ENCODE measurements around the gene CACNA2D1.

Gene CACNA2D1

DNA sequence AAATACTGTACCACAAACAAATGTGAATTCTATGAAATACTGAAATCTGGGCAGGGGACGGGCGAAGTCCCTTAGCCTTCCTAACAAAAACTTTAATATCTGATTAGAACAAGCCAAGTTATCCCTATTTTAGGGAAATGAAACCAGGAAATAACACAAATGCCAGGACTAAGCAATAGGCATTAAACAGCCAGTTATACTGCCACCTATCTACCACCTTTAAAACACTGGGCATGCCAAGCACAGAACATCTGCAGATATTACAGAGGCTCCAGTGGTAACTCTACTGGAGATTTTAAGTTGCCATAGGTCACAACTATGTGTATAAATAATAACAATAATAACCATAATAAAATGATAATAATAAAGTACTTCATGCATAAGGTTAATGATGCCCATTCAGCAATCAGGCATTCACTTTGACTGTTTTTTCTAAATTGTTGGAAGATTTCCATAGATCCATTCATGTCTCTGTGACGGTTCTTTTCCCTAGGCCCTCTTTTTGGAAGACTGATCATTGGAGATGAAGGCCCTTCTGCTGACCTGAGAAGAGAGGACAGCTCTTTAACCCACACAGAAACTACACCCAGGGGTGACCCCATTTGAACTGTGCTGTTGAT lies 195.7 kb downstream of the CACNA2D1 start:
- H3K4me1 ChIP-seq, result no peaks in the 10 kb centered on the region
- no peak for TF ChIP-seq Cebpa-rat (IDR thresholded peaks at IDR 0.05)
- no peaks in the 10 kb centered on the region for H3K36me3 ChIP-seq
- H3K27ac ChIP-seq, result no peak overlapping the region
- H3K27me3 ChIP-seq, result no peaks in the 10 kb centered on the region
- H3K4me3 ChIP-seq, result no peak overlapping the region
- H3K9ac ChIP-seq, result no peak overlapping the region
- H3K9me3 ChIP-seq, result no peaks in the 10 kb centered on the region
- H3K4me2 ChIP-seq, result no peak overlapping the region
- H4K20me1 ChIP-seq, result no peaks in the 10 kb centered on the region

GRCh38 chr7:82244947-82245517 lies 198.5 kb downstream of the CACNA2D1 start:
- no peaks in the 10 kb centered on the region for H3K9me3 ChIP-seq
- no peaks in the 10 kb centered on the region for H3K27me3 ChIP-seq
- no peak overlapping the region for H3K4me3 ChIP-seq
- H3K4me1 ChIP-seq, result no peaks in the 10 kb centered on the region
- no peaks in the 10 kb centered on the region for H3K36me3 ChIP-seq
- H3K9ac ChIP-seq, result no peak overlapping the region
- no peak overlapping the region for H3K27ac ChIP-seq
- no peak overlapping the region for H3K4me2 ChIP-seq
- no peak for TF ChIP-seq Cebpa-rat (IDR thresholded peaks at IDR 0.05)
- H4K20me1 ChIP-seq, result no peaks in the 10 kb centered on the region

DNA sequence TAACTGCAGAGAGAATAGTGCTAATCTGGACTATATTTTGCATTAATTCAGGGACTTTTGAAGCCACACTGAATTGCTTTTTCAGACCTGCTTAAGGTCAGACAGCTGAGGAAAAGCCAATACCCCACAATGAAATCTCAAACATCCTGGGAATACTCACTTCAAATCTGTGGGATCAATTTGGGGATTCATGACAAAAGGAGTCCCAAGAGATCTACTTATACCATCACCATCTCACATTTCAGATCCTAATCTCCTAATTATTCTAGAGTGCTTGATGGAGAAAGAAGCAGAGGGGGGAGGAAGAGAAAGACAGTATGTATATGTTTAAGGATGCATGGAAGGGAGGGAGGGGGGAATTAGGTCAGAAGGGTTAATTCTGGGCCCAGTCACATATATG lies 202.2 kb downstream of the CACNA2D1 start:
- no peak overlapping the region for H3K4me3 ChIP-seq
- H4K20me1 ChIP-seq, result no peaks in the 10 kb centered on the region
- no peaks in the 10 kb centered on the region for H3K27me3 ChIP-seq
- no peaks in the 10 kb centered on the region for H3K9me3 ChIP-seq
- H3K27ac ChIP-seq, result no peak overlapping the region
- no peak overlapping the region for H3K9ac ChIP-seq
- H3K4me2 ChIP-seq, result no peak overlapping the region
- no peaks in the 10 kb centered on the region for H3K36me3 ChIP-seq
- no peaks in the 10 kb centered on the region for H3K4me1 ChIP-seq
- TF ChIP-seq Cebpa-rat (IDR thresholded peaks at IDR 0.05), result no peak

DNA sequence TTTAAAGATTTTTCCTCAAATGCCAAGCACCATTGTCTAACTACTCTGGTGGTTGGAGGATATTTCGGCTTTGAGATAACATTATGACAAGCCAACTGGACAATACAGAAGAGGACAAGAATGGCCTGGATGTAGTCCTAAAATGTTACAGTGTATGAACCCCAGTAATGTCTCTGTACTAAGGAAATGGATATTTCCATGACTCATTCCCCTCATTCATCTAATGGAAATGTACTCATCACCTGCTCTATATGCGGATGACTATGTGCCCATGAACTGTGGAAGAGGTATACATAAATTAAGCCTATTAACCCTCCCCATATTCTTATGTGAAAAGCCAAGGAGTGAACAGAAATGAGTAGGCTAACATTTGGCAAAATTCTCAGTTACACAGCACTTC lies 207.9 kb downstream of the CACNA2D1 start:
- H3K27me3 ChIP-seq, result no peaks in the 10 kb centered on the region
- no peak overlapping the region for H3K4me3 ChIP-seq
- no peak overlapping the region for H3K27ac ChIP-seq
- TF ChIP-seq Cebpa-rat (IDR thresholded peaks at IDR 0.05), result no peak
- H4K20me1 ChIP-seq, result no peaks in the 10 kb centered on the region
- H3K36me3 ChIP-seq, result no peaks in the 10 kb centered on the region
- no peaks in the 10 kb centered on the region for H3K9me3 ChIP-seq
- H3K4me2 ChIP-seq, result no peak overlapping the region
- H3K9ac ChIP-seq, result no peak overlapping the region
- no peaks in the 10 kb centered on the region for H3K4me1 ChIP-seq

GRCh38 chr7:82234457-82235049 lies 209.0 kb downstream of the CACNA2D1 start:
- no peaks in the 10 kb centered on the region for H4K20me1 ChIP-seq
- no peaks in the 10 kb centered on the region for H3K27me3 ChIP-seq
- no peaks in the 10 kb centered on the region for H3K36me3 ChIP-seq
- H3K9ac ChIP-seq, result no peak overlapping the region
- no peak overlapping the region for H3K4me2 ChIP-seq
- no peaks in the 10 kb centered on the region for H3K4me1 ChIP-seq
- H3K27ac ChIP-seq, result no peak overlapping the region
- TF ChIP-seq Cebpa-rat (IDR thresholded peaks at IDR 0.05), result no peak
- H3K9me3 ChIP-seq, result no peaks in the 10 kb centered on the region
- H3K4me3 ChIP-seq, result no peak overlapping the region

- Histone ChIP-seq H3K9ac (no peak overlapping the region), H3K4me1 (no peaks in the 10 kb centered on the region), H3K4me3 (no peak overlapping the region), H3K9me3 (no peaks in the 10 kb centered on the region), H3K4me2 (no peak overlapping the region), H3K36me3 (no peaks in the 10 kb centered on the region), H3K27me3 (no peaks in the 10 kb centered on the region), H3K27ac (no peak overlapping the region), H4K20me1 (no peaks in the 10 kb centered on the region)
- TF ChIP-seq Cebpa-rat (IDR thresholded peaks at IDR 0.05), result no peak
Measured at GRCh38 chr7:82230811-82231581, 212.6 kb downstream of the CACNA2D1 start.

DNA sequence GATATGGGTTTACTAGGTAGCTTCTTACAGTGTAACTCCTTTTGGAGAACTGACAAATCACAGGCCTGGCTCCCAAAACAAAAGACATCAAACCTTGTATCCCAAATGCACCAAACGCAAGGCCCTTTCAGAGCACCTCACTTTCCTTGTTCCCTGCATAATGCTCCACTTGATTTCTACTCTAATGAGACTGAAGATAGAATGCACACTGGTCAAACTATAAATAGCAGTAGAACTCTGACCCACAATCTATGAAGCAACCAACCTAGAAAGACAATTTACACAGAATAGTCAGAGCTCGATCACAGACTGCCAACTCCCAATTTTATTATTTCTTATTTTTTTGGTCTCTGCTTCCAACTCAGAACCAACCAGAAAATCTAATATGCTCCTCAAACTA lies 214.4 kb downstream of the CACNA2D1 start:
- Histone ChIP-seq H3K4me2 (no peak overlapping the region), H3K27me3 (no peaks in the 10 kb centered on the region), H3K9me3 (no peaks in the 10 kb centered on the region), H3K36me3 (no peaks in the 10 kb centered on the region), H3K9ac (no peak overlapping the region), H3K4me1 (no peaks in the 10 kb centered on the region), H3K4me3 (no peak overlapping the region), H3K27ac (no peak overlapping the region), H4K20me1 (no peaks in the 10 kb centered on the region)
- TF ChIP-seq Cebpa-rat (IDR thresholded peaks at IDR 0.05), result no peak

- H4K20me1 ChIP-seq, result no peaks in the 10 kb centered on the region
- no peak overlapping the region for H3K4me3 ChIP-seq
- H3K4me2 ChIP-seq, result no peak overlapping the region
- no peak overlapping the region for H3K9ac ChIP-seq
- TF ChIP-seq Cebpa-rat (IDR thresholded peaks at IDR 0.05), result no peak
- H3K9me3 ChIP-seq, result no peaks in the 10 kb centered on the region
- H3K27ac ChIP-seq, result no peak overlapping the region
- H3K4me1 ChIP-seq, result no peaks in the 10 kb centered on the region
- H3K36me3 ChIP-seq, result no peaks in the 10 kb centered on the region
- H3K27me3 ChIP-seq, result no peaks in the 10 kb centered on the region
Measured at GRCh38 chr7:82226191-82226590, 217.4 kb downstream of the CACNA2D1 start.

- H3K4me3 ChIP-seq, result no peak overlapping the region
- no peaks in the 10 kb centered on the region for H3K36me3 ChIP-seq
- H4K20me1 ChIP-seq, result no peaks in the 10 kb centered on the region
- TF ChIP-seq Cebpa-rat (IDR thresholded peaks at IDR 0.05), result no peak
- H3K4me1 ChIP-seq, result no peaks in the 10 kb centered on the region
- no peaks in the 10 kb centered on the region for H3K27me3 ChIP-seq
- no peak overlapping the region for H3K4me2 ChIP-seq
- no peaks in the 10 kb centered on the region for H3K9me3 ChIP-seq
- no peak overlapping the region for H3K27ac ChIP-seq
- H3K9ac ChIP-seq, result no peak overlapping the region
Measured at GRCh38 chr7:82224529-82224928, 219.0 kb downstream of the CACNA2D1 start.

DNA sequence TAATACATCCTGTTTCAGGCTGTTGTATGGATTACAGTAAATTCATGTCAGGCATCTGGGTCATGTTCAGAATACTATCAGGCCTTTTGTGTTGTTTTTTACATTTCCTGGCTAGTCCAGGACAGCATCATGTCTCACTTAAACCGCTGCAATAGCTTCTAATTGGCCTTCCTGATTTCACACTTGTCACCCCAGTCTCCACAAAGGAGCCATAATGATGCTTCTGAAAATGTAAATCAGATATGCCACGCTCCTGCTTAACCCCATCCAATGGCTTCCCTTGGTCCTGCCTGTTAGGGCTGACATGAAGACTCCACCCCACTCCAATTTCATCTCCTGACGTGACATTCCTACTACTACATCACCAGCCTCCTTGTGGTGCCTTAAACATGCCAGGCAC lies 220.0 kb downstream of the CACNA2D1 start:
- Histone ChIP-seq H3K27me3 (no peaks in the 10 kb centered on the region), H3K4me2 (no peak overlapping the region), H3K4me3 (no peak overlapping the region), H3K4me1 (no peaks in the 10 kb centered on the region), H3K27ac (no peak overlapping the region), H3K9me3 (no peaks in the 10 kb centered on the region), H4K20me1 (no peaks in the 10 kb centered on the region), H3K9ac (no peak overlapping the region), H3K36me3 (no peaks in the 10 kb centered on the region)
- TF ChIP-seq Cebpa-rat (IDR thresholded peaks at IDR 0.05), result no peak

Measured in BLaER1 (cell line).